NCI-H2171 treated with DMSO at 0.1 percent for 48 hours (cell line): Measurements from ENCODE around the gene EPHB6.

ENCODE experiments used
- DNase-seq: peaks from one replicate; lab custom pipeline; 2025; lab: John Stamatoyannopoulos, UW

Gene EPHB6

DNA sequence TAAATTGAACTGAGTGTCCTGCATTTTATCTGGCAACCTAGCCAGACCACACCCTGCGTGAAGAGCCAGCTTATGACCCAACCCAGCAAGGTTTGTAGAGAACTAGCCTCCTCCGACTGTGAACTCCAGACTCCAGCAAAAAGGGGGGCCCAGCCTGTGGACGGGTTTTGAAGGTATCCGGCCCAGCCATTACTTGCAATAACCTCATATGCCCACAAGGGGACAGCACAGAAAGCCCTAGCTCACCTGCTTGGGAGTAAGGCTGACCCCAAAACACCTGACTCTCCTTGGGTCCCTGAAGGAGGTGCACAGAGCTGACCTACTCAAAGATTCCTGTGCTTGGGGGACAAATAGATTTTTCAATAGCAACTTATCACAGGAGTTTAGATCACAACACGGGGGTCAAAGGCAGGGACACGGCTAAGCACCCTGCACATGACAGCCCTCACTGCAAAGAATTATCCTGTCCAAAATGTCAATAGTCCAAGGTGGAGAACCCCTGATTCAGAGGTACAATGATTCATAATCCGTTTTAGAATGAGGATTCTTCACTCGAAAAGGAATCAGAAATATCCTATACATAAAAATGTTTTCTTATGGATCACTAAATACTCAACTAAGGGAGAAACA, 26.1 kb downstream of the EPHB6 start:
- DNase-seq: no peak

DNA sequence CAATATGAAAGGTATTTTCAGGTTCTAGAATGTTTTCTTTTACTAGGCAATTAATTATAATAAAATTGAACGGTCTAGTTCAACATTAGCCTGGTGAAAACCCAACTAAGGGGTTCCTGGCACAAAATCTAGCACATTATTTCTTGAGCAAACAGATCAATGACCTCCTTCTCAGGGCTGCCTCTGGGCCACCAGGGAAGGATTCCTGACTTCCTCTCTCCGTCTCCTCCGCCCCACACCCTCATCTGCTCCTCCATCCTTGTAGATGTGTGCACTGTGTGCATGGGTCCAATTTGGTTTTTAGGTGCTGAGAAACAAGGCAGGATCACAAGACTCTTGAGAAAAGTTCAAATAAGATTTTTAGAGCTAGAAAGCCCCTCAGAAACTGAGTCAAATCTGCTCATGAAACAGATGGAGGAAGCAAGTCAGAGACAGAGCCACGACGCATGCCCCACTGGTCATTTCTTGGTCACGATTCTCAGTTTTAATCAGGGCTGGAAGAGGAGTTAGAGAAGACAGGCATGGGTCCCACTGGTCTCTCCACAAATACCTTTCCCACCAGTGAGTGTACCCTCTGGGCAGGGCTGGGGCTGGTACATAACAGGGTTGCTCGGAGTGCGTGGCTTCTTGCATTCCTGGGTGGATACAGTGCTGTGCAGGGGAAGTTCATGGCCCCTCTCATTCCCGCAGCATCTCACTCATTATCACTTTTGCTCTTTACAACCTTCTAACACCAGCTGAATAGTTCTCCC, 26.9 kb downstream of the EPHB6 start:
- no peak for DNase-seq

DNA sequence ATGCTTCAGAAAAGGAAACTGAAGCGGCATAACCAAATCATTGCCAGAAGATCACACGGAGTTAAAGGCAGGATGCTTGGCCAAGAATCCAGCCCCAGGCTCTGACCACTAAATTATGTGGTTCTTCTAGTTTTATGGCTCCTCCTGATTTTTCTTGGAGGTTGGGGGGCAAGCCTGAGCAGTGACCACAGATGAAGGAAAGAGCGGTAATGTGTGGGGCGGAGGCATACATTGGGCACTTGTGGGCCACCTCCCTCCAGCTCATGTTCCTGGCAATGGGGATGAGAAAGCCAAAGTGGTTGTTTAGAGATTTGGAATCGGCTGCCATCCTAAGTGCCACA, 27.4 kb downstream of the EPHB6 start:
- no peak for DNase-seq

DNA sequence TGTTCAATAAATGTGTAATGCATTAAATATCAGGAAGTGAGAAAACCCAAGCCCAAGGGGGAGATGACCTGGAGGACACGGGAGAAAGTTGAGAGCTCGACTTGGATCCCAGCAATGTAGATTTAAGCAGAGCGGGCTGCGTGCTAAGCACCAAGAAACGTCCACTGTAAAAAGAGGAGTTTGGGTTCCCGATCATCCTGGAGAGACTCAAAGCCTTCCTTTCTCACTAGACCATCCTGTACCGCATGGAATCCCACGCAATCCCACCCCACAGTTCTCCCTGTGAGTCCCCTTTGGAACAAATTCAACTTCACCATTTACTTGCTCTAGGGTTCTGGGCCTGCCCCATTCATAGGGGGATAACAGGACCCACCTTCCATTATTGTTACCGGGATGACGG, 28.3 kb downstream of the EPHB6 start:
- no peak for DNase-seq

DNA sequence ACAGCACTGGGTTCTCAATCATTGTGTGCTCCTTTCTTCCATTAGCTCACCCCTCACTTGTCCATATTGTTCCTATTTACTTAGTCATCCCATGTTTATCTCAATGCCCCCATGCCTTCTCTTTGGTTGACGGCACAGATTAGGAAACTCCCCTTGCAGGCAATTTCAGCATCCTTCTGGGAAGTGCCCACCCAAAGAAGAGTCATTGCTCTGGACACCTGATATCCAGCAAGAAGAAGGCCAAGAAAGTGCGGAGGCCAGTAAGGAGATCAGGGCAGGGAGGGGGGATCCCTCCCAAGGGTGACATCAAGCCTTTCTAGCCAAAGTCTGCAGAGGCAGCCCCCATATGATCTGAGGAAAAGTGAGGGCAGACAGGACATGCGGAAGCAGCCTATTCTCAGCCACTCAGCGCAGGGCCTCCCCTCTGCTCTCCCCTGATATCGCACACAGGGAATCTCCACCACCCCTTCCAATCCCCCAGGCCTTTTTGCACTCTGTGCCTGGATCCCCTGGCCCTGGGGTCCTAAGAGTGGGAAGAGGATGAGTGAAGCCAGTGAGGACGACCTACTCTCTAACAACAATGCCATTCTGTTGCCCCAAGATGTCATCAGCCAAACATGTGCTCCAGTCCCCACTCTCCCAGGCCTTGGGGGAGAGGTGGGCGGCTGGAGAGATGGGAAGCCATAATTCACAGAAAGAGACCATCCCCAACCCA, 28.9 kb downstream of the EPHB6 start:
- no peak for DNase-seq

DNA sequence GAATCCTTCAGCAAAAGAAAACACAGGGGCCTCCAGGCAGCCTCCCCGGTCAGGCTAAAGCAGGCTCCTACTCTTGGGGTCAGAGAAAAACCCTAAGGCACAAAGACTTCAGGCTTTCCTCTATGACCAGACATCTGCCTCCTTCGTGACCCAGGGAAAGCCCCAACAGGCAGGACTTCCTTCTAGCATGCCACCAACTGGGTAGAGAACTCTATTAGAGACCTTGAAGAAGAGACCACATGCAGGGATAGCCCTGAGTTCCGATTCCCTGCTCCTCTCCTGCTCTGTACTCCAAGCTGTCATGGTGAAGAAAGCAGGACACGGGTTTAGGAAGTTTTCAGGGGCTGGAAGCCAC, 29.4 kb downstream of the EPHB6 start:
- no peak for DNase-seq

DNA sequence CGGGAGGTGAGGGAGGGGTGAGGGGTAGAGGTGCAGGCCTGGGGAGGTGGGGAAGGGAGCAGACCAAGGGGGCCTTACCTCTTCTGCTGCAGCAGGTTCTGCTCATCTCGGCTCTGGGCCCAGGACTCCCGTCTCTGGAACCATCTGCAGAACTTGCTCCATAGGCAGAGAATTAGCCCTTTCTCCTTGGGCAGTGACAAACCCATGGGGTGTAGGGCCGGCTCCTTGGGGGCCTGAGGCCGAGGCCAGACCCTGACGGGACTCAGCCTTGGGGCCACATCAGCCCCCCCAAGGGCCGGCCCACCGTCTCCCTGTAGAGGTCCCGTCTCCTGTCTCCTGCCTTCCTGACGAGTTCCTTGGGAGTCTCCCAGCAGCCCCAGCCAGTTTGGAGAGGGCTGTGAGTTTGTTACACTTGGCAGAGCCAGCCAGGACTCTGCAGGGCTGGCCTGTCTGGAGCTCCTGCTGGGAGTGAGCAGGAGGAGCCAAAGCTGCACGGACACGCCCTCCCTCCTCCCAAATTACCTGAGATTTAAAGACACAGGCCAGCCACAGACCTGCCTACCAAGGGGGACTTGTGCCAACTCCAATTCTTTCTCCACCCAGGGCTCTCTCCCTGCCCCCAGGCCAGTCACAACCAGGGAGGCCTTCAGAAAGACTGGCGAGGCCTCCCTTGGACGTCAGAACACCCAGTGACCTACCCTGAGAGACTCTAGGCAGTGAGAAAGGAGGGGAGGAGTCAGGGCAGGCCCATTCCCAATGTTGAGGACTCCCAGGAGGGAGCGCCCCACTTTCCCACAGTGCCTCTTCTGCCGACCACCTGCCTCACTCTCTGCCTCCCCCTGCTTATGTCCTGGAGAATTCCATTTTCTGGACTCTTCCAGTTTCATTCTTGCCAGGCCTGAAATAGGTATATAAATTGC, 30.7 kb downstream of the EPHB6 start, which contains the start of gene TRPV6:
TSS of gene TRPV6 (minus strand) at position 435 of the 920 bp plus-strand sequence.
- DNase-seq: no peak

DNA sequence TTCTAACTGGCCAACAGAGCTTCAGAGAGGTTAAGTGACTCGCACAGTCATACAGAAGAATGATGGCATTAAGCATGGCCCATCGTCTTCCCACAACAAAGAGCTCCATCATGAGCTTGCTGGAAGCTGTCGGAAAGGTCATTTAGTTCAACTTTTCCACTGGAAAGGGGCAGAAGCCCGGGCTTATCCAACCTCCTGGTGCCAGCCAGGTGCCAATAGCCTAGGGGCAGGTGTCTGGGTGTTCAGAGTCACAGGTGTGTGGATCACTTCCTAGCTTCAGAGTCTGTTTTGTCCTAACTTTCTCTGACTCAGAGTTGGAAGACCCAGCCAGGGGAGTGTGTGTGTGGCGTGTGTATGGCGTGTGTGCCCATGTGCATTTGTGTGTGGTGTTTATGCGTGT, 32.0 kb downstream of the EPHB6 start:
- DNase-seq: no peak

DNA sequence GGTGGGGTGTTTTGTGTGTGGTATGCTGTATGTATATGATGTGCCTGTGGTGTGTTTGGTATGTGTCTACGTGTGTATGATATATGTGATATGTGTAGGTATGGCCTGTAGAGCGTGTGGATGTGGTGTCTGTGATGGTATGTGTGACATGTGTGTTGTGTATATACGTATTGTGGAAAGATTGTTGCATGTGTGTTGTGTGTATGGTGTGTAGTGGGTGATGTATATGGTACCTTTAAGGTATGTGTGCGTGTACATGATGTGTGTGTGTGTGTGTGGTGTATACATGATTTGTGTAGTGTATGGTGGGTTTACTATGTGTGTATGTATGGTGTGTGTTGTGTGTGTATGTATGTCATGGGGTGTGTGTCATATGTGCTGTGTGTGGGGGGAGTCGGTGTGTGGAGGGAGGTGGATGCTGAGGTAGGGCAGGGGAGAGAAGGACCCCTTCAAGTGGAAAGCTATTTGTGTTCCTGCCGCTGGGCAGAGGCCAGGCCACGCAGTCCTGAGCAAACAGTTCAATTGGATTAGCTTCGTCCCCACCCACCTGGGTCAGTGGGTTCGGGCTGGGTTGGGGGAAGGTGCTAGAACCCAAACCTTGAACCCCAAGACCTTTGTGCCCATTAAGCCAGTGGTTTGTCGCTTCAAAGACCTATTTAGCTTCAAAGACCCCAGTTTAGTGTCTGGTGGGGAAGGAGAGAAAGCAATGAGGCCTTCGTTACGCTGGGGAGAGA, 32.6 kb downstream of the EPHB6 start:
- no peak for DNase-seq

DNA sequence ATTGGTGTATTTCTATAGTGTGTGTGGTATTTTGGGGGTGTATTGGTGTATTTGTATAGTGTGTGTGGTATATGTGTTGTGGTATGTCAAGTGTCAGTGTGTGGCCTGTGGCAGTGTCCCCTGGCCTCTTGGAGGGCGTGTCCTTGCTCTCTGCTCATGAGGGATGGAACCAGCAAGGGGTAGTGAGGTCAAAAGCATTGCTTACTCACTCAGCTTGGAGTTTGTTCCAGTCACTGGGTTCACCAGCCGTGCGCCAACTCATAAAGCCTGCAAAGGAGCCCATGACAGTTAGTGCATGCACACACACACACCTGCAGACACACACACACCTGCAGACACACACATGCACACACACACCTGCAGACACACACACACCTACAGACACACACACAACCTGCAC, 34.9 kb downstream of the EPHB6 start:
- no peak for DNase-seq

DNA sequence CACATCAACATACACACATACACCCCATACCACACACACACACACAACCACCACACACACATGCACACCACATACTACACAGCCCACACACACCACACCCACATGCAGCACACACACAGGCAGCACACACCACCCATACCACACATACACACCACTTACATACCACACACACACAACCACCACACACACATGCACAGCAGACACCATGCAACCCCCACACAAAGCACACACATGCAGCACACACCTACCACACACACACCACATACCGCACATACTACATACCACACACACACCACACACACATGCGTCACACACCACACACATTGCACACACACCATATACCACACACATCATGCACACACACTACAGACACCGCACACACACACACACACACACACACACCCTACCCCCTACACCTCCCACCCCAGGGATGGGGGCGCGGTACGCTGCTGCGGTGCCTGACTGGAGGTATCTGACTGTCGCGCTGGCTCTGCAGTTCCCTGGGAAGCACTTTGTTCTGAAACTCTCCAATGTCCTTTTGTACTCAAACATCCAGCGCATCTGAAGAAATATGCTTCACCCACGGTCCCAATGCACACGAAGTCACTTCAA, 36.1 kb downstream of the EPHB6 start:
- no peak for DNase-seq

DNA sequence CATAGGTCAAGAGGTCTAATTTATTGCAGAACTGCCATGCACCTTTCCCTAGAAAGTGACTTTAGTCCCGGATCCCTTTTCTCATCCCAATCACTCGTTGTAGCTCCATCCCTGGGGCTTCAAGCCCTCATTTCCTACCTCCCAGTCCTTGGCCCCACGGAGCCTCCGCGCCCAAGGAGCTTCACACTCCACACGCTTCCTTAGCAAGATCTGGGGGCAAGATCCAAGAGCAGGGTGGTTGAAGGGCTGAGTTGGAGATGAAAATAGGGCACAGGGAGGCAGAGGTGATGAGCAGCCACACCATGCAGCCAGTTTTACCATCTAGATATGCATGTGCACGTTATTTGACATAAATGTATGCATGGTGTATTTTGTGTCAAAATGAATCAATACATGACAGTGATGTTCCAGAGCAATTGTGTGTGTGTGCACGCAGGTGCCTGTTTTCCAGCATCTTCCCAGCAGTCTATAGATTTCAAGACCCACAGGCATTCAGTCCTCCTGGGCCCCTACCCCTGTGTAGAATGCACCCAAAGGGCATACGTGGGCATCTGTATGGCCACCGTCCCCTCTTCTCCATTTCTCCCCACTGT, 36.7 kb downstream of the EPHB6 start:
- no peak for DNase-seq

DNA sequence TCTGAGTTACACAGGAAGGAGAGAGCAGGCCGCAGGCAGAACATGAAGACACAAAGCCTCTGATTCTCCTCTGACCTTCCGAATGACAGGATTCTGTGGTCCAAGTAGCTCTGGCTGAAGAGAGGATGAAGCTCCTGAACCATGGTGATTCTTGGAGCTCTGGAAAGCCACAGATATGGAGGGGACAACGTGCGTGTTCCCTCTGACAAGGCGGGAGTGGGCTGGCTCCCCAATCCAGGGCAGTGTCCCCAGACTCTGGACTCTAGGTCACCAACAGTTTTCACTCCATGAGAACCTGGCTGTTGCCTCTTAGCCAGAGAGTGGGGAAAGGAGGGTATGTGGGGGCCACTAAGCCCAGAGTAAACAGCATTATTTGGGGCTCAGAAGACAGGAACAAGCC, 38.1 kb downstream of the EPHB6 start:
- no peak for DNase-seq

DNA sequence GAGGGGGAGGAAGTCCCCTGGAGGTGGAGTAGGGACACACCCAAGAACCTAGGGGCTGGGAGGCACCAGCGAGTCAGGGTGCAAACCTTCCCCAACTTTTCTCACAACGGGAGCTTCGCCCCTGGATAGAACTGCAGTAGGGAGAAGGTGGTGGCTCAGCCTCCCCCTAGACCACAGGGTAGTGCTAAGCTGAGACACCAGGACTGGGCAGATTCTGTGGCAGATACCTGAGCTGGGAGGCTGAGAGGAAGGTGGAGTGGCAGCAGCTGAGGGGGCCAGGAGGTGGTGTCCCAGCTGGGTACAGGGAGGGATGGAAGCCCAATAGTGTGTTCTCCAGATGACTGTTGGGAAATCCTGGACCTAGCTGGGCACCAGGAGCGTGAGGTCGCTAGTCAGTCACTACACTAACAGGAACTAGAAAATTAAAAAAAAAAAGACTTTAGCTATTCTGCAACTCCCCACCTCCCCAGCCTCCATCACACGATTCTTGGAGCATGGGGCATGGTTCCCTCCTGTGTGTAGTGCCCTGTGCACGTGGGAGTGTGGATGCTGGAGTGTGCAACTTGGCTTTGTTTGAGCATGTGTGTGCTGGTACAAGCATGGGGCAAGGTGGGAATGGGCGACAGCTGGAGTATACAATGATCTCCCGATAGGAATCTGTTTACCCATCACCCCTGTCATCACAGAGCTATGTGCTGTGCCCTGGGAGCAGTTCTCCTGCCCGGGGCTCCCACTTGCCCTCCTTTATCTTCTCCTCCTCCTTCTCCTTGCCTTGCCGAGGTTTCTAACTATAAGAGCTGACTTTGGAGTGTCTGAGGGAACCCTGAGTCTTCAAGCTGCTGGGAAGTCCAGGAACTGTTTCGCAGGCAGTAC, 39.5 kb downstream of the EPHB6 start:
- no peak for DNase-seq

DNA sequence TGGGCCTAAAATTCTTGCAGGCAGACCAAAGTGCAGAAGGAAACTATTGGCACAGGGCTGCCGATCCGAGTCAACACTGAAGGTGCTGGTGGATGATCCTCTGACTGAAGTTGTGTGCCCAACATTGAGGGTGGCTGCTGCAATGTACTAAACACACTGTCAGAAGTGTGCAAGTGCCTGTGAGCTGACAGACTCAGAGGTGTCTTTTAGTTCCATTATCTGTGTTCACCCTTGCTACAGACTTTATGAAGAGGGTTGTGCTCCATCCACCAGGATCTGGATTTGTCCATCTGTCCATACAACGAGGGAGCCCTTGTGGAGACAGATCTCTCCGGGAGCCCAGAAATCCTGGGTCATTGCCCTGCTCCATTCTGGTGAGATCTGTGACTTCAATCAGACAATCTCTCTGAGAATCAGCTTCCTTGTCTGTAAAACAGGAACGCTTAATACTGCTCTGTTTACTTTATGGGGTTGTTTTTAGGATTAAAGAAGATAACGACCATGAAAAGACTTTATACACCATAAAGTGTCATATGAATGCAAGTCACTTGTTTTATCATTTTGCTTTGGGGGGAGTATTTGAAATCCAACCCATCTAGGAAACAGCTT, 40.2 kb downstream of the EPHB6 start:
- no peak for DNase-seq

DNA sequence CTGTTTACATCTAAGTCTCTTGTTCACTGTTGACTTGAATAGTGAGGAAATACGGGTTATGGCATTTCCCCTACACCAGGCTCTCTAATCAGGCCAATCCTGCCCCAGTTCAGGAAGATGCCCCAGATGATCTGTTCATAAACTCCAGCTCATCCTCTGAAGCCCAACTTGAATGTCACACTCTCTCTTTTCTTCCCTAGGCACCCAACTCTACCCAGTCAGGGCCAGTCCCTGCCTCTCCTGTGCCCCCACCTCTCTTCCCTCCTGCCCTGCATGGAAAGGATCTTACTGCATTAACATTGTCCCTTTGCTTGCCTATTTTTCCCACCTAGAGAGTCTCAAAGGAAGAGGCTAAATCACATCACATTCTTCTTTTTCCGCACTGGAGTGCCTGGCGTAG, 41.3 kb downstream of the EPHB6 start:
- no peak for DNase-seq

DNA sequence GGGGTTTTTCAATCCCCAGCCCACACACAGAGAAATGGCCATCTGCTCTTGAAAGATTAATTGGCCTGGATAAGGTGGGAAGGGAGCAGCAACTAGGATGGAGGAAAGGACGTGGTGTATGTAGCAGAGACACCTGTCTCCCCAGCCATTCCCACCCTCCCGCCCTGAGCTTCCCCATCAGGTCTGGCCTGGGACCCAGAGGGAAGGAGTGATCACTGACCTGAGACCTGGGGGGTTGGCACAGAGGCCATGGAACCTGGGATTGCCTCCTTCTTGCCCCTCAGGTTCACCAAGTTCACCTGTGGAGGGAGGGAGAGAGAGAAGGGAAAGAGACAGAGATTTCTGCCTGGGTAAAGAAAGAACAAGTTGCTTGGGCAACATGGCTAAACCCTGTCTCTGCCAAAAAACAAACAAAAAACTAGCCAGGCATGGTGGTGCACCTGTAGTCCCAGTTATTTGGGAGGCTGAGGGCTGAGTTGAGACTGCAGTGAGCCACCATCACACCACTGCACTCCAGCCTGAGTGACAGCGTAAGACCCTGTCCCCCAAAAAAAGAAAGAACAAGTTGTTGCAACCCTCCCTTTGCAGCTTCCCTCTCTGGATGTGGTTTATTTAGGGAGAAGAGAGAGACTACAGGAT, 42.0 kb downstream of the EPHB6 start:
- no peak for DNase-seq

DNA sequence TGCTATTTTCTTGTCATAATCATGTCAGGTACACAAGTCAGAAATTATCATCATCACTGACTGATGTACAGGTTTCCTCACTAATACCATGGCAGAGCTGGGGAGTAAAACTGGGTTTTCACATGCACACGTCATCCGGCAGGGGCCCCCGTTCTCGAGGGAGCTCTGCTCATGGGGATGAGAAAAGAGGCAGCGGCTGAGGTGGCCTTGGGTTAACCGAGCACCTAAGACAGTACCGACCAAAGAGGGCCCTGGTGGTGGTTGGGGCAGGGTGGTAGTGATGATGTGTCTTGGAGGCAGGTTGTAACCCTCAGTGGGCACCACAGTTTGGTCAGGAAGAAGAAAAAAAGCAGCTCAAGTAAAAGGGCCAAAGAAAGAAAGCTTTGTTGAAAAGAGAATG, 42.8 kb downstream of the EPHB6 start:
- no peak for DNase-seq
